ENCODE measurements around the gene CMTM4. TPM values are rescaled to one million over a fixed set of nuclear protein-coding genes. Genes with fewer than 3 reads are reported as not detected.

The CMTM4 gene
- total and polyA plus RNA-seq, 4 donors, result 24.3 to 78.0 (median 32.0) TPM

DNA sequence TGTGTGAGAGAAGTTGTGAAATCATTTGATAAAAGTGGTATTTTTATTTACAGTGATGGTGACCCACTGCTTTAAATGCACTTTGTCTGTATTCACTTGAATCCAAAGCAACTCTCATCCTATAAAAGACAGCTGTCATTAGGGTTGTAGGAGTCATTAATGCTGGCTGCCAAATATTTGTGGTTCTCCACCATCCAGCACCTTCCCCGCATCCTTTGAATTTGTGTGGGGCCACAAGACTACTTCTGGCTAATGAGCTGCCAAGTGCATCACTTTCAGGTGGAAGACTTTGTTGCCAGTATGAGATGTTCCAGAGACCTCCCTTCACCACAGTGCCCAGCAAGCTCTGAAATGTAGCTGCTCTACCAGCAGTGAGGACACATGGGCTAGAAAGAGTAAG is 48.7 kb downstream of the CMTM4 start:
- no peak for DNase-seq
- no peak for ATAC-seq (ENCODE audit: insufficient read depth, low FRiP score)
- WGBS, 2 donors, result 96 to 98% methylated on average over 1 of the region's 1 CpG
- H3K9ac ChIP-seq (ENCODE audit: insufficient read depth in 1 of 2, low read length in 2 of 2), result no peak overlapping the region
- H3K9me3 ChIP-seq (ENCODE audit: control insufficient read depth in 4 of 4, insufficient read depth in 3 of 4, low read length in 3 of 4), result no peaks in the 10 kb centered on the region
- no peak overlapping the region for H3K4me3 ChIP-seq
- H3K27me3 ChIP-seq (ENCODE audit: control insufficient read depth in 3 of 3, insufficient read depth in 3 of 3, low read length in 2 of 3), result no peaks in the 10 kb centered on the region
- H3K36me3 ChIP-seq (ENCODE audit: control insufficient read depth in 4 of 4, insufficient read depth in 4 of 4, low read length in 4 of 4), result no peaks in the 10 kb centered on the region
- no peak overlapping the region for H3K27ac ChIP-seq (ENCODE audit: low read depth in 1 of 2, low read length in 1 of 2)
- H3K4me1 ChIP-seq (ENCODE audit: control insufficient read depth in 5 of 5, insufficient read depth in 5 of 5, low read length in 5 of 5), result peaks cover 0 to 8% (median 4%) of the 10 kb centered on the region in 5 donors
- TF ChIP-seq, protein P1, sequence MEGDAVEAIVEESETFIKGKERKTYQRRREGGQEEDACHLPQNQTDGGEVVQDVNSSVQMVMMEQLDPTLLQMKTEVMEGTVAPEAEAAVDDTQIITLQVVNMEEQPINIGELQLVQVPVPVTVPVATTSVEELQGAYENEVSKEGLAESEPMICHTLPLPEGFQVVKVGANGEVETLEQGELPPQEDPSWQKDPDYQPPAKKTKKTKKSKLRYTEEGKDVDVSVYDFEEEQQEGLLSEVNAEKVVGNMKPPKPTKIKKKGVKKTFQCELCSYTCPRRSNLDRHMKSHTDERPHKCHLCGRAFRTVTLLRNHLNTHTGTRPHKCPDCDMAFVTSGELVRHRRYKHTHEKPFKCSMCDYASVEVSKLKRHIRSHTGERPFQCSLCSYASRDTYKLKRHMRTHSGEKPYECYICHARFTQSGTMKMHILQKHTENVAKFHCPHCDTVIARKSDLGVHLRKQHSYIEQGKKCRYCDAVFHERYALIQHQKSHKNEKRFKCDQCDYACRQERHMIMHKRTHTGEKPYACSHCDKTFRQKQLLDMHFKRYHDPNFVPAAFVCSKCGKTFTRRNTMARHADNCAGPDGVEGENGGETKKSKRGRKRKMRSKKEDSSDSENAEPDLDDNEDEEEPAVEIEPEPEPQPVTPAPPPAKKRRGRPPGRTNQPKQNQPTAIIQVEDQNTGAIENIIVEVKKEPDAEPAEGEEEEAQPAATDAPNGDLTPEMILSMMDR (IDR thresholded peaks at IDR 0.05; ENCODE audit: control extremely low read depth, extremely low read depth), result no peak

- Histone ChIP-seq H3K4me3 (no peak overlapping the region), H3K27me3 (ENCODE audit: control insufficient read depth in 3 of 3, insufficient read depth in 3 of 3, low read length in 2 of 3) (no peaks in the 10 kb centered on the region), H3K9ac (ENCODE audit: insufficient read depth in 1 of 2, low read length in 2 of 2) (no peak overlapping the region), H3K4me1 (ENCODE audit: control insufficient read depth in 5 of 5, insufficient read depth in 5 of 5, low read length in 5 of 5) (peaks cover 0 to 3% (median 0%) of the 10 kb centered on the region in 5 donors), H3K9me3 (ENCODE audit: control insufficient read depth in 4 of 4, insufficient read depth in 3 of 4, low read length in 3 of 4) (no peaks in the 10 kb centered on the region), H3K36me3 (ENCODE audit: control insufficient read depth in 4 of 4, insufficient read depth in 4 of 4, low read length in 4 of 4) (no peaks in the 10 kb centered on the region), H3K27ac (ENCODE audit: low read depth in 1 of 2, low read length in 1 of 2) (no peak overlapping the region)
- TF ChIP-seq, protein P1 (IDR thresholded peaks at IDR 0.05; ENCODE audit: control extremely low read depth, extremely low read depth), result no peak
- ATAC-seq (ENCODE audit: insufficient read depth, low FRiP score) (no peak), DNase-seq (no peak)
- 93 to 100% methylated on average over 1 of the region's 1 CpG for WGBS, 2 donors
Measured at GRCh38 chr16:66641387-66641786, 55.2 kb downstream of the CMTM4 start.

GRCh38 chr16:66640724-66641314 is 55.7 kb downstream of the CMTM4 start:
- no peak overlapping the region for H3K4me3 ChIP-seq
- no peak overlapping the region for H3K27ac ChIP-seq (ENCODE audit: low read depth in 1 of 2, low read length in 1 of 2)
- no peaks in the 10 kb centered on the region for H3K9me3 ChIP-seq (ENCODE audit: control insufficient read depth in 4 of 4, insufficient read depth in 3 of 4, low read length in 3 of 4)
- no peaks in the 10 kb centered on the region for H3K36me3 ChIP-seq (ENCODE audit: control insufficient read depth in 4 of 4, insufficient read depth in 4 of 4, low read length in 4 of 4)
- no peak for DNase-seq
- peaks cover 0 to 4% (median 0%) of the 10 kb centered on the region in 5 donors for H3K4me1 ChIP-seq (ENCODE audit: control insufficient read depth in 5 of 5, insufficient read depth in 5 of 5, low read length in 5 of 5)
- TF ChIP-seq, protein P1 (IDR thresholded peaks at IDR 0.05; ENCODE audit: control extremely low read depth, extremely low read depth), result no peak
- no peaks in the 10 kb centered on the region for H3K27me3 ChIP-seq (ENCODE audit: control insufficient read depth in 3 of 3, insufficient read depth in 3 of 3, low read length in 2 of 3)
- no peak overlapping the region for H3K9ac ChIP-seq (ENCODE audit: insufficient read depth in 1 of 2, low read length in 2 of 2)
- ATAC-seq (ENCODE audit: insufficient read depth, low FRiP score), result no peak
- 89 to 90% methylated on average over 3 of the region's 3 CpGs for WGBS, 2 donors

Data from lung (tissue), 12 donors.